K562 (cell line): ENCODE data around the gene EIF3K. TPM values are rescaled to one million over a fixed set of nuclear protein-coding genes. Genes with fewer than 3 reads are reported as not detected.

Experiments
- ATAC-seq: fragments of 200-7000 bp; cut with Tn5 transposase; 3 replicates; pipeline ENCODE4 v1.9.1; 2020; ENCODE audit warnings: moderate library complexity
- BruUV-seq: library from RNA; stranded (reverse); fragments of 400-500 nt; replicated peaks from 2 replicates; lab custom pipeline; 2021; lab: Mats Ljungman, UMichigan
- CTCF ChIA-PET: fragments of 300-600 bp; formaldehyde crosslinking; extraction: SDS; loops from one replicate; lab custom pipeline; 2021; ENCODE audit warnings: low intra/inter-chr PET ratio; lab: Yijun Ruan, JAX
- POLR2A ChIA-PET: fragments of 300-600, 350-650 bp; sonication (Branson Sonifier 250); formaldehyde crosslinking; extraction: SDS; loops from one replicate; lab custom pipeline; 2021; ENCODE audit warnings: antibody characterized with exemption, inconsistent platforms; lab: Yijun Ruan, JAX
- DNase-seq, 4 experiments: peaks; one replicate each; pipeline versions ENCODE4 v3.0.0 to v3.0.0-alpha.2; 2011 to 2018; ENCODE audit warnings: low spot score in 3 of 4, mixed read lengths in 3 of 4; ENCODE audit errors: extremely low read depth in 1 of 4
- FAIRE-seq: peaks from 2 replicates; lab custom pipeline; 2011; peaks lifted over from hg19 to GRCh38; lab: Jason Lieb, UNC
- H2AFZ ChIP-seq: 2 replicates; pipeline ENCODE4 v1.6.0; 2011; ENCODE audit warnings: low read depth, low read length, control low read depth, inconsistent platforms
- H3K27ac ChIP-seq: fragments of 200-600 bp; 3 replicates; pipeline ENCODE4 v1.8.0; 2011; ENCODE audit warnings: low read depth, mild to moderate bottlenecking, control low read depth, inconsistent platforms, low read length, moderate library complexity, mixed read lengths; ENCODE audit errors: extremely low read depth
- H3K27me3 ChIP-seq, 2 experiments: fragments of 300-600 bp in 1 of 2; 2 replicates in 1 of 2; 3 replicates in 1 of 2; pipeline versions ENCODE4 v1.6.0 to v1.8.0; 2011; ENCODE audit warnings: inconsistent platforms in 2 of 2, low read length in 2 of 2, mild to moderate bottlenecking in 1 of 2, mixed read lengths in 1 of 2, moderate library complexity in 1 of 2; ENCODE audit not compliant: control insufficient read depth in 2 of 2, insufficient read depth in 2 of 2
- H3K36me3 ChIP-seq: fragments of 300-600 bp; 3 replicates; pipeline ENCODE4 v1.8.0; 2011; ENCODE audit warnings: mild to moderate bottlenecking, low read length, inconsistent platforms; ENCODE audit not compliant: control insufficient read depth, insufficient read depth
- H3K4me1 ChIP-seq, 2 experiments: fragments of 200-600 bp in 1 of 2; replicated peaks in 1 of 2; 2 replicates in 1 of 2; 3 replicates in 1 of 2; pipeline versions ENCODE4 v1.5.1 to v1.8.0; 2011; ENCODE audit warnings: inconsistent platforms in 2 of 2, low read length in 2 of 2, mild to moderate bottlenecking in 1 of 2, mixed read lengths in 1 of 2, moderate library complexity in 1 of 2; ENCODE audit not compliant: control insufficient read depth in 2 of 2, insufficient read depth in 2 of 2
- H3K4me2 ChIP-seq: 2 replicates; pipeline ENCODE4 v1.6.1; 2011; ENCODE audit warnings: low read length, control low read depth, inconsistent platforms, mixed read lengths; ENCODE audit not compliant: insufficient read depth
- H3K4me3 ChIP-seq: fragments of 200-600 bp; sonication (generic), shearing (Covaris generic); 2 replicates; pipeline ENCODE4 v1.5.1; 2016; ENCODE audit warnings: control low read depth, inconsistent platforms
- H3K79me2 ChIP-seq: fragments of 200-600 bp; 3 replicates; pipeline ENCODE4 v1.8.0; 2011; ENCODE audit warnings: low read length, inconsistent platforms; ENCODE audit not compliant: control insufficient read depth, insufficient read depth
- H3K9ac ChIP-seq, 2 experiments: 2 replicates each; pipeline versions ENCODE4 v1.6.0 to v1.6.1; 2011; ENCODE audit warnings: low read depth in 2 of 2, low read length in 2 of 2, control low read depth in 1 of 2, inconsistent platforms in 1 of 2, mild to moderate bottlenecking in 1 of 2, mixed read lengths in 1 of 2; ENCODE audit not compliant: insufficient read depth in 1 of 2
- H3K9me1 ChIP-seq: one replicate; pipeline ENCODE4 v1.6.0; 2011; ENCODE audit warnings: inconsistent platforms, mild to moderate bottlenecking, low read length, moderate library complexity; ENCODE audit not compliant: control insufficient read depth, insufficient read depth
- H3K9me3 ChIP-seq: replicated peaks from 2 replicates; pipeline ENCODE4 v1.5.1; 2011; ENCODE audit warnings: low read depth, low read length, inconsistent platforms; ENCODE audit not compliant: control insufficient read depth, insufficient read depth
- H4K20me1 ChIP-seq: replicated peaks from 2 replicates; pipeline ENCODE4 v1.6.1; 2011; ENCODE audit warnings: low read length, inconsistent platforms, mixed read lengths; ENCODE audit not compliant: control insufficient read depth, insufficient read depth
- CC2D1A ChIP-seq: fragments of 450-650 bp; IDR thresholded peaks from 2 replicates; pipeline ENCODE4 v1.6.1; 2017; ENCODE audit warnings: mild to moderate bottlenecking
- EZH2 ChIP-seq: IDR thresholded peaks from 2 replicates; pipeline ENCODE4 v1.6.1; 2012; ENCODE audit warnings: low read depth, mild to moderate bottlenecking, inconsistent platforms, low read length, borderline replicate concordance
- MTA2 ChIP-seq: fragments of 450-650 bp; IDR thresholded peaks from 2 replicates; pipeline ENCODE4 v1.6.1; 2016; ENCODE audit warnings: low read depth
- WGBS: fragments of 100-300 bp; shearing (Covaris generic); methylation state at CpG from one replicate; pipeline ENCODE4 v1.1.6; 2016; ENCODE audit warnings: low coverage, mixed read lengths; ENCODE audit not compliant: insufficient coverage; ENCODE audit errors: missing lambda C conversion rate; 5-methylcytosine and 5-hydroxymethylcytosine counted together
- in situ Hi-C: fragments of 300-500 bp; cut with MboI; formaldehyde crosslinking; loops from 4 replicates; pipeline ENCODE4 v1.15.0; 2018; ENCODE audit warnings: inconsistent platforms, mixed read lengths
- intact Hi-C: fragments of 100-400 bp; cut with micrococcal nuclease; formaldehyde crosslinking; loops from 2 replicates; pipeline ENCODE4 v1.14.2; 2022
- polyA plus RNA-seq, 8 experiments: library from polyadenylated mRNA; depleted of rRNA in 4 of 8; stranded (reverse) in 5 of 8; unstranded in 3 of 8; fragments of >200 nt; fragmentation: Nextera tagmentation in 2 of 8; fragmentation: Illumina TruSeq in 1 of 8; extraction: Ambion mirVana in 2 of 8; extraction: Trizol in 1 of 8; gene quantifications; 2 replicates each; pipeline versions ENCODE4 v1.2.1 to v1.2.3, GENCODE V29; 2011 to 2014; ENCODE audit warnings: inconsistent platforms in 1 of 8, missing spikeins in 1 of 8
- total RNA-seq, 7 experiments: library from RNA; depleted of rRNA in 6 of 7; stranded (reverse); fragments of >200 nt in 6 of 7; fragmentation: Illumina TruSeq in 2 of 7; extraction: Trizol in 2 of 7; gene quantifications; 2 replicates each; pipeline versions ENCODE4 v1.2.1 to v1.2.3, GENCODE V29; 2011 to 2021; ENCODE audit warnings: low replicate concordance in 1 of 7
- TF ChIP-seq, protein P1 (sequence below): fragments of 200-800 bp; sonication (Bioruptor generic); IDR thresholded peaks from 2 replicates; pipeline ENCODE4 v1.6.1; 2016; ENCODE audit warnings: missing genetic modification characterization, missing compliant biosample characterization

EIF3K gene
- total and polyA plus RNA-seq, 9 of the 15 experiments (the other 6 are each of a cell fraction or from before 2014, with no cell fraction given), result 387 to 1,827 (median 733) TPM

DNA sequence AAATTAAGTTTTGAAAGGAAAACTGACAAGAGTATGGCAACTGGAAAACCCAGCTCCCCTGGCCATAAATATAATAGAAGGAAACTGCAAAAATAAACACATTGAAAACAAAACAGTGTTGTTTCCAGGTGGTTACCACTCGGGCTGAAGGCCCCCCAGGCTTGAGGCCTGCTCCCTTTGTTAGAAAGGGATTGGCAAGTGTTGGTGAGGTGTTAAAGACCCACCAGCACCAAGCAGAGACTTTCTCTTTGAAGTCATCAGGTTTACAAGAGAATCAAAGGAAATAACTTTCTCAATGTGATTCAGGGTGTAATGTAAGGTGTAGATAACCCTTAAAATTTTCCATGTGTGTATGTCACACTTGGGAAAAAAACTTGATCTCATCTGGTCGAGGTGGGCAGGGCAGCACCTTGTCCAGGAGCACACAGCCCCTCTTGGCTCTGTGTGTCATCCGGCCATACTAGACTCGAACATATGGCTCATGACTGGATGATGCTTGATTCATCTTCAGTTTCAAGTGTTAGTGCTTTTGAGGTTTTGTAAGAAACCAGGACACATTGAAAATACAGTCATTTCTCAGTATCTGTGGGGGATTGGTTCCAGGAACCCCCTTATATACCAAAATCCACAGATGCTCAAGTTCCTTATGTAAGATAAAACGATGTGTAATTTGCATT, 36.3 kb downstream of the EIF3K start:
- BruUV-seq, result no TSS peak
- ATAC-seq, result no peak
- peaks cover 100% of the 10 kb centered on the region for H3K79me2 ChIP-seq
- H3K4me2 ChIP-seq, result no peak overlapping the region
- no peaks in the 10 kb centered on the region for H3K27me3 ChIP-seq
- peaks cover 35% of the 10 kb centered on the region; the same call in 1 of the 2 replicates for H4K20me1 ChIP-seq
- peaks cover 67% of the 10 kb centered on the region for H3K36me3 ChIP-seq
- ChIA-PET CTCF (interaction anchor here (0.6 kb wide), 1 partner anchor 243 kb away, joined by 3 read pairs; no protein-coding TSS in a partner anchor), POLR2A (interaction anchor here (0.9 to 1.2 kb wide), 2 partner anchors 19 to 179 kb away, joined by 3 read pairs; no protein-coding TSS in a partner anchor)
- intact Hi-C loops, result loop anchor here (1.0 kb wide), 1 partner anchor 19 kb away; no protein-coding TSS in a partner anchor
- 51% methylated on average over 5 of the region's 5 CpGs for WGBS
- H2AFZ ChIP-seq, result no peak overlapping the region
- no peak overlapping the region for H3K27ac ChIP-seq
- H3K9me3 ChIP-seq, result no peaks in the 10 kb centered on the region
- no peak for FAIRE-seq
- no peak overlapping the region for H3K4me3 ChIP-seq
- in situ Hi-C loops, result no loop called here
- TF ChIP-seq CC2D1A, result no peak
- TF ChIP-seq MTA2, result no peak
- no peak for TF ChIP-seq EZH2
- TF ChIP-seq, protein P1, sequence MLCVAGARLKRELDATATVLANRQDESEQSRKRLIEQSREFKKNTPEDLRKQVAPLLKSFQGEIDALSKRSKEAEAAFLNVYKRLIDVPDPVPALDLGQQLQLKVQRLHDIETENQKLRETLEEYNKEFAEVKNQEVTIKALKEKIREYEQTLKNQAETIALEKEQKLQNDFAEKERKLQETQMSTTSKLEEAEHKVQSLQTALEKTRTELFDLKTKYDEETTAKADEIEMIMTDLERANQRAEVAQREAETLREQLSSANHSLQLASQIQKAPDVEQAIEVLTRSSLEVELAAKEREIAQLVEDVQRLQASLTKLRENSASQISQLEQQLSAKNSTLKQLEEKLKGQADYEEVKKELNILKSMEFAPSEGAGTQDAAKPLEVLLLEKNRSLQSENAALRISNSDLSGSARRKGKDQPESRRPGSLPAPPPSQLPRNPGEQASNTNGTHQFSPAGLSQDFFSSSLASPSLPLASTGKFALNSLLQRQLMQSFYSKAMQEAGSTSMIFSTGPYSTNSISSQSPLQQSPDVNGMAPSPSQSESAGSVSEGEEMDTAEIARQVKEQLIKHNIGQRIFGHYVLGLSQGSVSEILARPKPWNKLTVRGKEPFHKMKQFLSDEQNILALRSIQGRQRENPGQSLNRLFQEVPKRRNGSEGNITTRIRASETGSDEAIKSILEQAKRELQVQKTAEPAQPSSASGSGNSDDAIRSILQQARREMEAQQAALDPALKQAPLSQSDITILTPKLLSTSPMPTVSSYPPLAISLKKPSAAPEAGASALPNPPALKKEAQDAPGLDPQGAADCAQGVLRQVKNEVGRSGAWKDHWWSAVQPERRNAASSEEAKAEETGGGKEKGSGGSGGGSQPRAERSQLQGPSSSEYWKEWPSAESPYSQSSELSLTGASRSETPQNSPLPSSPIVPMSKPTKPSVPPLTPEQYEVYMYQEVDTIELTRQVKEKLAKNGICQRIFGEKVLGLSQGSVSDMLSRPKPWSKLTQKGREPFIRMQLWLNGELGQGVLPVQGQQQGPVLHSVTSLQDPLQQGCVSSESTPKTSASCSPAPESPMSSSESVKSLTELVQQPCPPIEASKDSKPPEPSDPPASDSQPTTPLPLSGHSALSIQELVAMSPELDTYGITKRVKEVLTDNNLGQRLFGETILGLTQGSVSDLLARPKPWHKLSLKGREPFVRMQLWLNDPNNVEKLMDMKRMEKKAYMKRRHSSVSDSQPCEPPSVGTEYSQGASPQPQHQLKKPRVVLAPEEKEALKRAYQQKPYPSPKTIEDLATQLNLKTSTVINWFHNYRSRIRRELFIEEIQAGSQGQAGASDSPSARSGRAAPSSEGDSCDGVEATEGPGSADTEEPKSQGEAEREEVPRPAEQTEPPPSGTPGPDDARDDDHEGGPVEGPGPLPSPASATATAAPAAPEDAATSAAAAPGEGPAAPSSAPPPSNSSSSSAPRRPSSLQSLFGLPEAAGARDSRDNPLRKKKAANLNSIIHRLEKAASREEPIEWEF (CRISPR knock-in tag), result no peak
- no peak overlapping the region for H3K9ac ChIP-seq
- no peak for DNase-seq
- peaks cover 24 to 55% of the 10 kb centered on the region in 2 experiments for H3K4me1 ChIP-seq
- peaks cover 3% of the 10 kb centered on the region for H3K9me1 ChIP-seq
